Ecto neural progenitor cell (in vitro differentiated cells): Measurements from ENCODE around the gene TYW3.
"Not testable (repeated sequence)": the region's sequence is repeated elsewhere in the genome, so short reads cannot be mapped to it uniquely, and the experiment has no call there.

Experiments used
- DNase-seq: peaks from one replicate; pipeline ENCODE4 v3.0.0-alpha.2; 2018; ENCODE audit warnings: low spot score

The TYW3 gene

GRCh38 chr1:74731399-74732052 lies 1.4 kb upstream of the TYW3 start:
- DNase-seq, result no peak

GRCh38 chr1:74732071-74732946 lies 643 bp upstream of the TYW3 start:
- not testable (repeated sequence) for DNase-seq

GRCh38 chr1:74733604-74734484 lies 892 bp downstream of the TYW3 start:
- no peak for DNase-seq

GRCh38 chr1:74737333-74737732 lies 4.4 kb downstream of the TYW3 start:
- DNase-seq, result no peak

- not testable (repeated sequence) for DNase-seq
Measured at GRCh38 chr1:74740307-74740980, 7.5 kb downstream of the TYW3 start.

GRCh38 chr1:74745247-74745646 lies 12.3 kb downstream of the TYW3 start:
- not testable (repeated sequence) for DNase-seq

GRCh38 chr1:74748960-74749359 lies 16.0 kb downstream of the TYW3 start:
- DNase-seq, result no peak

GRCh38 chr1:74753104-74753503 lies 20.2 kb downstream of the TYW3 start:
- no peak for DNase-seq

GRCh38 chr1:74755475-74755874 lies 22.5 kb downstream of the TYW3 start:
- no peak for DNase-seq

GRCh38 chr1:74756650-74757049 lies 23.7 kb downstream of the TYW3 start:
- not testable (repeated sequence) for DNase-seq

- no peak for DNase-seq
Measured at GRCh38 chr1:74763807-74764206, 30.9 kb downstream of the TYW3 start.

- no peak for DNase-seq
Measured at GRCh38 chr1:74766579-74766978, 33.6 kb downstream of the TYW3 start.

- DNase-seq, result no peak
Measured at GRCh38 chr1:74767490-74767889, 34.5 kb downstream of the TYW3 start.

- DNase-seq, result no peak
Measured at GRCh38 chr1:74771913-74772515, 39.1 kb downstream of the TYW3 start.

- DNase-seq, result no peak
Measured at GRCh38 chr1:74772945-74773344, 40.0 kb downstream of the TYW3 start.

GRCh38 chr1:74773582-74773981 lies 40.6 kb downstream of the TYW3 start:
- no peak for DNase-seq

- no peak for DNase-seq
Measured at GRCh38 chr1:74775735-74776134, 42.8 kb downstream of the TYW3 start.

GRCh38 chr1:74777525-74777924 lies 44.6 kb downstream of the TYW3 start:
- DNase-seq, result no peak

GRCh38 chr1:74779750-74780149 lies 46.8 kb downstream of the TYW3 start:
- DNase-seq, result no peak

GRCh38 chr1:74780594-74780993 lies 47.6 kb downstream of the TYW3 start:
- no peak for DNase-seq

- no peak for DNase-seq
Measured at GRCh38 chr1:74785944-74786343, 53.0 kb downstream of the TYW3 start.
